ENCODE results near the gene PAPLN.

The PAPLN gene

DNA sequence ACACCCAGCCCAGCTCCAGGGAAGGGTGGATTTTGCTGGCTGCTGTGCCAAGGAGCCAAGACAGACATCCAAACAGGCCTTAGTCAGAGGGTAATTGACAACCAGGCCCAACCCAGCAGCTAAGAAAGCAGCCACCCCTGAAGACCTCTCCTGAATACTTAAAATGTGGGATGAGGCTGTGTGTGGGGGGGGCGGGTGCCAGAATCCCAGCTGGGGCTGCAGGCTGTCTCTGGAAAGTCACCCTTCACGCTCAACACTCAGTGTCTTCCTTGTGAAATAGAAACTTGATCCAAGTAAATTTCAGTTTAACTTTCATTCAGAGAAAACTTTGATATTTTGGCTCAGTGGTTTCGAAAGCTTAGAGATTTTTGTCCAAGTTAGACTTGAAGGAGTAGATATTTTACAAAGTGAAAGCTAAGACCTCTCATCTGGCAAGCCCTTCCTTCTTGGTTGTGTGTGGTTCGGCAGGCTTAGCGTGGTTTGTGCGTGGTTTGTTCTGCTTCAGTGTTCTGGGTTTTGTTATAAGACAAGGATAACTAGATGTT is 5.1 kb downstream of the PAPLN start:
- H3K27ac ChIP-seq = no peak overlapping the region

DNA sequence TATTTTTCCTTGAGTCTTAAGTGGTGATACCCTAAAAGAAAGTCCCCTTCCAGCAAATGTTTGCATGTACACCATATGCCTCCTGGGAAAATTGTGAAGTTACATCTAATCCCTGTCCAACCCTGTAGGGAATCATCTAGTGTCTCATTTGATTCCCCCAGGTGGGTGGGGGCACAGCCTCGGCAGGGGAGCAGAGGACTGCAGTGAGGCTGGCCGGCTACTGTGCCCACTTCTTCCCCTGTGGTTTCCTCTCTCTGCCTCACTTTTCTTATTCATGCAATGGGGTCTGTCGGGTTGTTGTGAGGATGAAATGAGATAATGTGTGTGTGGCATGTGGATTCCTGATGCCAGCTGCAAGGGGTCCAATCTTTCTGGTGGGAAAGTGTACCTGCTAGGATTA is 6.0 kb downstream of the PAPLN start:
- Histone ChIP-seq H2AFZ (no peak overlapping the region), H3K9ac (no peak overlapping the region), H3K27ac (no peak overlapping the region), H3K36me3 (ENCODE audit: control insufficient read depth, insufficient read depth, low read length) (no peaks in the 10 kb centered on the region), H3K9me3 (ENCODE audit: control insufficient read depth, low read length) (no peaks in the 10 kb centered on the region), H3K27me3 (ENCODE audit: control insufficient read depth, insufficient read depth, low read length) (no peaks in the 10 kb centered on the region), H3K79me2 (no peaks in the 10 kb centered on the region), H3K4me1 (no peaks in the 10 kb centered on the region), H3K4me2 (ENCODE audit: low read length) (no peak overlapping the region), H3K4me3 (ENCODE audit: low read depth, low read length) (no peak overlapping the region)
- no peak for TF ChIP-seq CTCF (IDR thresholded peaks at IDR 0.05)

More for the DNA sequence above, 5.1 kb downstream of the PAPLN start:
- TF ChIP-seq CTCF (IDR thresholded peaks at IDR 0.05) = no peak
- Histone ChIP-seq H3K36me3 (ENCODE audit: control insufficient read depth, insufficient read depth, low read length) (no peaks in the 10 kb centered on the region), H3K79me2 (no peaks in the 10 kb centered on the region), H2AFZ (no peak overlapping the region), H3K9ac (no peak overlapping the region), H3K9me3 (ENCODE audit: control insufficient read depth, low read length) (no peaks in the 10 kb centered on the region), H3K4me3 (ENCODE audit: low read depth, low read length) (no peak overlapping the region), H3K4me2 (ENCODE audit: low read length) (no peak overlapping the region), H3K4me1 (no peaks in the 10 kb centered on the region), H3K27me3 (ENCODE audit: control insufficient read depth, insufficient read depth, low read length) (no peaks in the 10 kb centered on the region)

- Histone ChIP-seq H3K79me2 (no peaks in the 10 kb centered on the region), H3K36me3 (ENCODE audit: control insufficient read depth, insufficient read depth, low read length) (no peaks in the 10 kb centered on the region), H3K4me2 (ENCODE audit: low read length) (no peak overlapping the region), H3K27me3 (ENCODE audit: control insufficient read depth, insufficient read depth, low read length) (no peaks in the 10 kb centered on the region), H3K4me3 (ENCODE audit: low read depth, low read length) (no peak overlapping the region), H3K9me3 (ENCODE audit: control insufficient read depth, low read length) (no peaks in the 10 kb centered on the region), H2AFZ (no peak overlapping the region), H3K4me1 (no peaks in the 10 kb centered on the region), H3K9ac (no peak overlapping the region), H3K27ac (no peak overlapping the region)
- no peak for TF ChIP-seq CTCF (IDR thresholded peaks at IDR 0.05)
Observed at GRCh38 chr14:73243748-73244147, 6.4 kb downstream of the PAPLN start.

GRCh38 chr14:73244541-73245290 is 7.4 kb downstream of the PAPLN start:
- no peaks in the 10 kb centered on the region for H3K9me3 ChIP-seq (ENCODE audit: control insufficient read depth, low read length)
- no peak overlapping the region for H3K4me3 ChIP-seq (ENCODE audit: low read depth, low read length)
- no peak for TF ChIP-seq CTCF (IDR thresholded peaks at IDR 0.05)
- H3K9ac ChIP-seq = no peak overlapping the region
- H3K79me2 ChIP-seq = no peaks in the 10 kb centered on the region
- no peak overlapping the region for H3K4me2 ChIP-seq (ENCODE audit: low read length)
- H3K27ac ChIP-seq = no peak overlapping the region
- no peaks in the 10 kb centered on the region for H3K27me3 ChIP-seq (ENCODE audit: control insufficient read depth, insufficient read depth, low read length)
- no peaks in the 10 kb centered on the region for H3K4me1 ChIP-seq
- no peaks in the 10 kb centered on the region for H3K36me3 ChIP-seq (ENCODE audit: control insufficient read depth, insufficient read depth, low read length)
- no peak overlapping the region for H2AFZ ChIP-seq
